A673 (cell line): ENCODE results near the gene IGSF21.

Source experiments
- EZH2 ChIP-seq: fragments of 200-600 bp; sonication (generic); IDR thresholded peaks from 2 replicates; pipeline ENCODE4 v1.6.1; 2017; ENCODE audit warnings: borderline replicate concordance, low read depth, mild to moderate bottlenecking, mixed read lengths, antibody characterized with exemption, low read length; ENCODE audit not compliant: poor library complexity, severe bottlenecking
- TF ChIP-seq, protein P1 (sequence below): fragments of 300-800, 200-600 bp; sonication (generic); conservative IDR thresholded peaks from 2 replicates; pipeline ENCODE4 v1.5.1; 2017; ENCODE audit warnings: low read depth, mild to moderate bottlenecking, antibody characterized with exemption, low read length, moderate library complexity, mixed read lengths

DNA sequence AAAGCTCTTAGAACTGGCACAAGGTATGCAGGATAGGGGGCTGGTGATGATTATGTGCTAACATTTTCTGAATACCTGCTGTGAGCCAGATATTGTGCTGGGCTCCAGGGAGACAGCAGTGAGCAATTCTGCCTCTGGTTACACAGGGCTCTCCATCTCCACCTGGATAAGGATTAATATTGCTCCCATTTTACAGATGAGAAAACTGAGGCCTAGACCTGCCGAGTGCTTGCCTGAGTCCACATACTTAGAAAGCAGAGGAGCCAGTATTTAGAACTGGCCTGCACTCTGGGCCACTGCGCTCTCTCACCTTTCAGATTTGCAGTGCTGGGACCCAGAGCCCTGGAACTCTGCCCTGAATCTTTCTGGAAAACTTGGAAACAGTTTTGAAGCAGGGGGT is 205.9 kb downstream of the IGSF21 start:
- TF ChIP-seq, protein P1, sequence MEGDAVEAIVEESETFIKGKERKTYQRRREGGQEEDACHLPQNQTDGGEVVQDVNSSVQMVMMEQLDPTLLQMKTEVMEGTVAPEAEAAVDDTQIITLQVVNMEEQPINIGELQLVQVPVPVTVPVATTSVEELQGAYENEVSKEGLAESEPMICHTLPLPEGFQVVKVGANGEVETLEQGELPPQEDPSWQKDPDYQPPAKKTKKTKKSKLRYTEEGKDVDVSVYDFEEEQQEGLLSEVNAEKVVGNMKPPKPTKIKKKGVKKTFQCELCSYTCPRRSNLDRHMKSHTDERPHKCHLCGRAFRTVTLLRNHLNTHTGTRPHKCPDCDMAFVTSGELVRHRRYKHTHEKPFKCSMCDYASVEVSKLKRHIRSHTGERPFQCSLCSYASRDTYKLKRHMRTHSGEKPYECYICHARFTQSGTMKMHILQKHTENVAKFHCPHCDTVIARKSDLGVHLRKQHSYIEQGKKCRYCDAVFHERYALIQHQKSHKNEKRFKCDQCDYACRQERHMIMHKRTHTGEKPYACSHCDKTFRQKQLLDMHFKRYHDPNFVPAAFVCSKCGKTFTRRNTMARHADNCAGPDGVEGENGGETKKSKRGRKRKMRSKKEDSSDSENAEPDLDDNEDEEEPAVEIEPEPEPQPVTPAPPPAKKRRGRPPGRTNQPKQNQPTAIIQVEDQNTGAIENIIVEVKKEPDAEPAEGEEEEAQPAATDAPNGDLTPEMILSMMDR, result no peak
- no peak for TF ChIP-seq EZH2
